ENCODE data around the gene ADAMTS2. TPM values are rescaled to one million over a fixed set of nuclear protein-coding genes. Genes with fewer than 3 reads are reported as not detected.

The ADAMTS2 gene
- total RNA-seq, 2 experiments from 2014 or later: not detected

- Mint-ChIP-seq H3K27me3 (peaks cover 4% of the 10 kb centered on the region), H3K9me3 (peaks cover 4% of the 10 kb centered on the region), H3K36me3 (ENCODE audit: low read depth) (no peaks in the 10 kb centered on the region), H3K4me1 (ENCODE audit: low read depth) (no peaks in the 10 kb centered on the region), H3K27ac (no peak overlapping the region), H3K4me3 (no peak overlapping the region)
- H3K27ac ChIP-seq (ENCODE audit: low read depth in 1 of 2, low read length in 2 of 2): no peak overlapping the region
- DNase-seq: no peak
- no peaks in the 10 kb centered on the region for H3K36me3 ChIP-seq (ENCODE audit: insufficient read depth, low read length)
- POLR2A ChIA-PET: no interaction called here
- H3K27me3 ChIP-seq (ENCODE audit: control insufficient read depth in 1 of 2, insufficient read depth in 2 of 2, low read length in 2 of 2): peaks cover 5 to 7% of the 10 kb centered on the region in 2 experiments
- H3K4me1 ChIP-seq (ENCODE audit: insufficient read depth, low read length): no peaks in the 10 kb centered on the region
- peaks cover 15 to 39% of the 10 kb centered on the region in 2 experiments for H3K9me3 ChIP-seq (ENCODE audit: control insufficient read depth in 1 of 2, insufficient read depth in 1 of 2, low read length in 2 of 2)
- CTCF ChIA-PET: no interaction called here
- ATAC-seq (ENCODE audit: poor library complexity): no peak
- TF ChIP-seq CTCF (IDR thresholded peaks at IDR 0.05): no peak
- intact Hi-C loops (cut with DNase I, micrococcal nuclease): no loop called here
- H3K4me3 ChIP-seq (ENCODE audit: low read length): no peak overlapping the region
These were observed 40.7 kb upstream of the ADAMTS2 start for GRCh38 chr5:179385914-179386313.

- Mint-ChIP-seq H3K9me3 (no peaks in the 10 kb centered on the region), H3K27me3 (no peaks in the 10 kb centered on the region), H3K4me1 (ENCODE audit: low read depth) (no peaks in the 10 kb centered on the region), H3K27ac (no peak overlapping the region), H3K4me3 (no peak overlapping the region), H3K36me3 (ENCODE audit: low read depth) (no peaks in the 10 kb centered on the region)
- peaks cover 0 to 21% of the 10 kb centered on the region in 2 experiments for H3K9me3 ChIP-seq (ENCODE audit: control insufficient read depth in 1 of 2, insufficient read depth in 1 of 2, low read length in 2 of 2)
- CTCF ChIA-PET: no interaction called here
- POLR2A ChIA-PET: no interaction called here
- no peak for TF ChIP-seq CTCF (IDR thresholded peaks at IDR 0.05)
- no peak for DNase-seq
- no peak overlapping the region for H3K4me3 ChIP-seq (ENCODE audit: low read length)
- H3K4me1 ChIP-seq (ENCODE audit: insufficient read depth, low read length): no peaks in the 10 kb centered on the region
- intact Hi-C loops (cut with DNase I, micrococcal nuclease): no loop called here
- no peak overlapping the region for H3K27ac ChIP-seq (ENCODE audit: low read depth in 1 of 2, low read length in 2 of 2)
- H3K36me3 ChIP-seq (ENCODE audit: insufficient read depth, low read length): no peaks in the 10 kb centered on the region
- H3K27me3 ChIP-seq (ENCODE audit: control insufficient read depth in 1 of 2, insufficient read depth in 2 of 2, low read length in 2 of 2): peaks cover 5 to 7% of the 10 kb centered on the region in 2 experiments
- ATAC-seq (ENCODE audit: poor library complexity): no peak
These were observed 37.2 kb upstream of the ADAMTS2 start for GRCh38 chr5:179382486-179382885.

- no peaks in the 10 kb centered on the region for H3K36me3 Mint-ChIP-seq (ENCODE audit: low read depth)
These were observed 36.4 kb upstream of the ADAMTS2 start for GRCh38 chr5:179381691-179382090.

More at GRCh38 chr5:179381691-179382090, 36.4 kb upstream of the ADAMTS2 start:
- POLR2A ChIA-PET: no interaction called here
- H3K4me1 Mint-ChIP-seq (ENCODE audit: low read depth): no peaks in the 10 kb centered on the region
- CTCF ChIA-PET: no interaction called here
- no peak overlapping the region for H3K27ac Mint-ChIP-seq
- ATAC-seq (ENCODE audit: poor library complexity): no peak
- no peak overlapping the region for H3K4me3 Mint-ChIP-seq
- DNase-seq: no peak
- Histone ChIP-seq H3K4me1 (ENCODE audit: insufficient read depth, low read length) (no peaks in the 10 kb centered on the region), H3K36me3 (ENCODE audit: insufficient read depth, low read length) (no peaks in the 10 kb centered on the region), H3K27ac (ENCODE audit: low read depth in 1 of 2, low read length in 2 of 2) (no peak overlapping the region), H3K27me3 (ENCODE audit: control insufficient read depth in 1 of 2, insufficient read depth in 2 of 2, low read length in 2 of 2) (peaks cover 0 to under 1% of the 10 kb centered on the region in 2 experiments), H3K4me3 (ENCODE audit: low read length) (no peak overlapping the region), H3K9me3 (ENCODE audit: control insufficient read depth in 1 of 2, insufficient read depth in 1 of 2, low read length in 2 of 2) (peaks cover 0 to 13% of the 10 kb centered on the region in 2 experiments)
- H3K27me3 Mint-ChIP-seq: no peaks in the 10 kb centered on the region
- no peaks in the 10 kb centered on the region for H3K9me3 Mint-ChIP-seq
- intact Hi-C loops (cut with DNase I, micrococcal nuclease): no loop called here
- no peak for TF ChIP-seq CTCF (IDR thresholded peaks at IDR 0.05)
